Bone marrow (tissue), 2 donors: ENCODE measurements around the gene FBXW10.
"Not testable (repeated sequence)": the region's sequence is repeated elsewhere in the genome, so short reads cannot be mapped to it uniquely, and the experiment has no call there.

Experiments used
- DNase-seq, 2 donors: peaks; one replicate each; lab custom pipeline; 2025; lab: John Stamatoyannopoulos, UW

FBXW10 gene, protein sequence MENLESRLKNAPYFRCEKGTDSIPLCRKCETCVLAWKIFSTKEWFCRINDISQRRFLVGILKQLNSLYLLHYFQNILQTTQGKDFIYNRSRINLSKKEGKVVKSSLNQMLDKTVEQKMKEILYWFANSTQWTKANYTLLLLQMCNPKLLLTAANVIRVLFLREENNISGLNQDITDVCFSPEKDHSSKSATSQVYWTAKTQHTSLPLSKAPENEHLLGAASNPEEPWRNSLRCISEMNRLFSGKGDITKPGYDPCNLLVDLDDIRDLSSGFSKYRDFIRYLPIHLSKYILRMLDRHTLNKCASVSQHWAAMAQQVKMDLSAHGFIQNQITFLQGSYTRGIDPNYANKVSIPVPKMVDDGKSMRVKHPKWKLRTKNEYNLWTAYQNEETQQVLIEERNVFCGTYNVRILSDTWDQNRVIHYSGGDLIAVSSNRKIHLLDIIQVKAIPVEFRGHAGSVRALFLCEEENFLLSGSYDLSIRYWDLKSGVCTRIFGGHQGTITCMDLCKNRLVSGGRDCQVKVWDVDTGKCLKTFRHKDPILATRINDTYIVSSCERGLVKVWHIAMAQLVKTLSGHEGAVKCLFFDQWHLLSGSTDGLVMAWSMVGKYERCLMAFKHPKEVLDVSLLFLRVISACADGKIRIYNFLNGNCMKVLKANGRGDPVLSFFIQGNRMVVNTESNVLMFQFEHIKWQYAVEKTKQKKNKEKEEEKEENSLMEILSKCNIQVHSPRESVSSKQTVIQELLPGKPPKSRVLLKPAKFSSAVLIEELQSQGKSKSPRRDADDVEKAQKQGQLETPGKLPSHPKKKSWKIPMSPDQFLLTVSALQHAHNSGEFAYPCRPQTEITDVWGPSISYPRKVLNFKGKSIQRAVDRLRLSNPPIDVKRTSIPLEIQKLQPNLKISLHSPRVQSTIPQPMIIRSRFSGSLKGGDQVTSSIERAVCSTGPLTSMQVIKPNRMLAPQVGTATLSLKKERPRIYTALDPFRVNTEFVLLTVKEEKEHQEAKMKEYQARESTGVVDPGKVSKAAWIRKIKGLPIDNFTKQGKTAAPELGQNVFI

DNA sequence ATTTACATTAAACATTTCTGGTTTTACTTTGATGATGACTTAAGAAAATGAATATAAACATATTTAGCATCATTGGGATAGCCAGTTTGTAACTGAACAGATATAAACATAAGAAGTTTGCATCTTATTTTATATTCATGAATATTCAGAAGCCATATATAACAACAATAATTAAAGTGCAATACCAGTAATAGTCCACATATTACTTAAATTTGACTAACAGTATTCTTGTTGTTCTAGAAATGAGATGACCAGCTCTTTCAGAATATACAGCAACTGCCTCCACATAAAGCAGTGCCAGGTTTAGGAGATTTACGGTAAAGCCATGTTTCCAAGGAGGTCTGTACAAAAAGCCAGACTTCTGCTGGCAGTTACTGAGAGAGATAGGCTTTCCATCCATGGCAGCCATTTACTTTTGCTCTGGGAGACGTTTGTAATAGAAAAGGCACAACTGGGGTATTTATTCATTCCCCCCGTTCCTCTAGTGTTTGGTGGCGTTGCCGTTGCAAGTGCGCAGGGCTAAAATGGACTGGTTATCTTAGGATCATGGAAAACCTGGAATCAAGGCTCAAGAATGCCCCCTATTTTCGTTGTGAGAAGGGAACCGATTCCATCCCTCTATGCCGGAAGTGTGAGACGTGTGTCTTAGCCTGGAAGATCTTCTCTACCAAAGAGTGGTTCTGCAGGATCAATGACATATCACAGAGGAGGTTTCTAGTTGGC is at the start of gene FBXW10:
Gene FBXW10 (plus strand): TSS at position 356 of the 723 bp plus-strand sequence. CDS start 191 bp downstream, at position 547.
- not testable (repeated sequence) for DNase-seq

DNA sequence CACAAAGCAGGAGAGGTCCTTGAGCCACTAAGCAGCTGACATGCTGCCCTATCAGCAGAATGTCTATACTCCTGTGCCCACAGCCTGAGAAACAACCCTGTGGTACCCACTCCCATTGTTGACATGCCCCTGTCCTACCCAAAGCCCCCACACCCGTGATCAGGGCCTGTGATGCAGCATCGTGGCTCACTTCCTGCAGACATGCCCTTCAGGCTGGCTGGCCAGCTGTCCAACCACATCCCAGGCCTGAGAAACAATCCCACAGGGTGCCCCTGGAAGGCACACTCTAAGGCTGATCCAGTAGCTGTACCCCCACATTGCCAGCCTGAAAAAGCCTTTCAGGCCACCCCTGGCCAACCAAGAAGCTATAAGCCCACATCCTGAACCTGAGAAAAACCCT is 48.7 kb upstream of the FBXW10 start:
- DNase-seq = not testable (repeated sequence)

DNA sequence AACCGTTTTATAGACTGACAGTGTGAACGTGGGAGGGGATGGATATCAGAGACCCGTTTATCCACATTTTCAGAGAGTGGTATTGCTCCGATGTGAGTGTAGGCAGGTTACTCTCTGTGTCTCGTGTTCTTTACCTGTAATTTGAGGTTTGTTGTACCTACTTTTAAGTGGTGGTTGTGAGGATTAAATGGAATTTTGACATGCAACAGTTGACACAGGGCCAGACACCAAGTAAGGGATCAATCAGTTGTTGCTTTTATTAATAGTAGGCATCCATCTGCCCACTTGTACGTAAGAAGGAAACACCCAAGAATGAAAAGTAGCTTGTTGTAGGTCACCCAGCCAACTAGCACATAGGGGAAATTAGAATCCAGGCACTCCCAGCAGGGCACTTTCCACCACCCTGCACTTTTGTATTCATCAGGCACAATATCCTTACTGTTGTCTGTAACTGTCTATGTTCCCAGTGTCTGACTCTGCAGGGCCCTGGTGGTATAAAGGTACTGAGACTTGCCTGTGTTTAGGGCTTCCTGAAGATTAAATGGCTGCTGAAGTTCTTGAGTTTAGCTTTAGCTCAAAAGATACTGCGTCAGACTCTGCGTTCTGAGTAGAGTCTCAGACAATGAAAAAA is 45.3 kb upstream of the FBXW10 start:
- not testable (repeated sequence) for DNase-seq

GRCh38 chr17:18705955-18706354 is 37.9 kb upstream of the FBXW10 start:
- not testable (repeated sequence) for DNase-seq

- not testable (repeated sequence) for DNase-seq
Measured at GRCh38 chr17:18708215-18708614, 35.6 kb upstream of the FBXW10 start.

- peak; percentile 6 to 17 for DNase-seq
Measured at GRCh38 chr17:18712354-18712999, 31.4 kb upstream of the FBXW10 start.

GRCh38 chr17:18718643-18719427 is 25.0 kb upstream of the FBXW10 start:
- not testable (repeated sequence) for DNase-seq

- not testable (repeated sequence) for DNase-seq
Measured at GRCh38 chr17:18719428-18720110, 24.3 kb upstream of the FBXW10 start.

DNA sequence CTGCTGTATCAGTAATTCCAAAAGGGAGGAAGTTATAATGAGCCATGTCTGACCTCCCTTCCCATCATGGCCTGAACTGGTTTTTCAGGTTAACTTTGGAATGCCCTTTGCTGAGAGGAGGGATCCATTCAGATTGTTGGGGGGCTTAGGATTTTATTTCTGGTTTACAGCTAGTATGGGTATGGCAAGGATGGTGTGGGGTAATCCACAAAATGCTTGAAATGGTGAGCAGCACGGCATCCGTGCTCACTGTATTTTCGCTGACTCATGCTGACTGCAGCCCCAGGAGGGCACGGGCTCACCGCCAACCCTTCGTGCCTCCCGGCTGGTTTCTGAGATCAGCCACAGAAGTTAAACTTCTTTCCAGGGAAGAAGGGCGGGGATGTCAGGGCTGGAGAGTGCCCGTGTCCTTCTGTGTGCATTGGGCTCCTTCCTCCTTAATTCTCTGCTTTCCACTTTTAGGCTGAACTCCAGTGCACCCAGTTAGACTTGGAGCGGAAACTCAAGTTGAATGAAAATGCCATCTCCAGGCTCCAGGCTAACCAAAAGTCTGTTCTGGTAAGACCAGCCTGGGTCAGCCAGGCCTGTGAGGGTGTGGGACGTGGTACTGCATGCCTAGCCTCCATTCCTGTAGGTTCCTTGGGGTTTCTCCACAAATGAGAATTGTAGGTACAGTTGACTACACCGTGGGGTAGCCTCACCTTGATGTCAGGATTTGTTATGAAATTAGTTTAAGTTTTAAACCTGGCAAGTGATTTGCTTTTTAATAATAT is 21.9 kb upstream of the FBXW10 start:
- DNase-seq = not testable (repeated sequence)

DNA sequence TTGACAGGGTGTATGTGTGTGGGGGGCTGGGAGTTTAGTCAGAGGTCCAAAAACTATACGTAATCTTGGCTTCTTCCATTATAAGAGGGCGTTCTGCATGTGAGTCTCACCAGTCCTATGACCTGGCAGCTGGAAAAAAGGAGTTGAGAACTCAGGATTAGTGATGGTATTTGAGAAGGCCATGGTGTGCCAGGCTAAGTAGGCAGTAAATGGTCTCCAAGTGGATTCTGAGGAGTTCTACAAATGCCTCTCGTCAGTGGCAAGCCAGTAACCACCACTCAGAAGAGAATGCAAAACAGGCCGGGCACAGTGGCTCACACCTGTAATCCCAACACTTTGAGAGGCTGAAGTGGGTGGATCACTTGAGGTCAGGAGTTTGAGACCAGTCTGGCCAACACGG is 21.2 kb upstream of the FBXW10 start:
- not testable (repeated sequence) for DNase-seq

DNA sequence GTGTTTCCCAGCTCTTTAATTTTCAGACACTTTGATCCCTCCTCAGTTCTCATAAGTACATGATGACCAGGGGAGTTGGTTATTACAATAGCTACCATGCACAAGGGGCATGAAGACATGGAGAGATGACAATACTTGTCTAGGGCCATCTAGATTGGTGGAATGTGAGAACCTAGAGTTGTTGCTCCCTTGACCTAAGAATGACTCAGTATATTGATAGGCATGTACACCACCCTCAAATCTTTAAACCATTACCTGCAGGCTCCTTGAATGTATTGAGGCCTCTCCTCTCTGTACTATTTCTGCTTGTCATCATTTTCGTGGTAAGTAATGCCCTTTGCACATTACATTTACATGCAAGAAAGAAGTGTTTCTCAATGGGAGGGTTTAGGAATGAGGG is 20.3 kb upstream of the FBXW10 start:
- not testable (repeated sequence) for DNase-seq

DNA sequence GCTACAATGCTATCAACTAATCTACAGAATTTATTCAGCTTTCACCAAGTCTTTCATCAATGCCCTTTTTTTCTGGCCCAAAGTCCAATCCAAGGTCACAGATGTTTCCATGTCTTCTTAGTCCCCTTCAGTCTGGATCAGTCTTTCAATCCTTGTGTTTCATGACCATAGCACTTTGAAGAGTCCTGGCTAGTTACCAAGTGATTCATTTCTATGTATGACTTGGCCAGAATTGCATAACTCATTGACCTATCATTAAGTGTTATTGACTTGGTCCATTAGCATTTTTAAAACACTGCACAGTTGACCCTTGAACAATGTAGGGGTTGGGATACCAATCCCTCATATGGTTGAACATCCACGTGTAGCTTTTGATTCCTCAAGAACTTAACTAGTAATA is 11.4 kb upstream of the FBXW10 start:
- DNase-seq = not testable (repeated sequence)

- not testable (repeated sequence) for DNase-seq
Measured at GRCh38 chr17:18733350-18733749, 10.5 kb upstream of the FBXW10 start.

GRCh38 chr17:18739616-18740391 is 4.0 kb upstream of the FBXW10 start:
- DNase-seq = not testable (repeated sequence)

DNA sequence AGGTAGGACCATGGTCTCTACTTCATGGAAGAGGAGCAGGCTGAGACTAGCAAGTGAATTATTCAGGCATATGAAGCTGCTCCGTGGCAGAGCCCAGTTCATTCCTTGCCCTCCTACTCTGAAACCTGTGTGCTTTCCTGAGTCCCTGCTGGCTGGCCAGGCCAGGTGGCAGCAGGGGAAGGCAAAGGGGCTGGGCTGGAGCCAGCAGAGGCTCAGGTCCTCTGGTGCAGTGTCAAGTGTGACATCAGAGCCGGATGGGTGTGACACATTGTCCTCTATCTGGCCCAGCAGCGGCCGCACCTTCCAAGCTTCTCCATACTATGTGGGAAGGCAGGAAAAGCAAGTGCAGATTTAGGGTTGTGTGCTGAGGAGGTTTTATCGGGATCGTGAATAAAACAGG is 2.6 kb upstream of the FBXW10 start:
- not testable (repeated sequence) for DNase-seq

GRCh38 chr17:18744726-18745125 is 872 bp downstream of the FBXW10 start:
- not testable (repeated sequence) for DNase-seq

GRCh38 chr17:18746551-18746950 is 2.7 kb downstream of the FBXW10 start:
- not testable (repeated sequence) for DNase-seq

GRCh38 chr17:18747501-18747900 is 3.6 kb downstream of the FBXW10 start:
- DNase-seq = not testable (repeated sequence)
